Gastrocnemius medialis (tissue), 4 donors: ENCODE measurements around the gene SNORC. TPM values are rescaled to one million over a fixed set of nuclear protein-coding genes. Genes with fewer than 3 reads are reported as not detected.

ENCODE experiments used
- ATAC-seq, 2 donors: fragments of 150-250 bp; one replicate each; pipeline ENCODE4 v1.9.1; 2016
- DNase-seq, 2 donors: peaks; one replicate each; pipeline ENCODE4 v3.0.0-alpha.2; 2019
- H3K27ac ChIP-seq, 4 donors: fragments of 200-600 bp; sonication (generic); 1 replicate in 1 of 4; 2 replicates in 3 of 4; pipeline ENCODE4 v1.5.1; 2016 to 2018; ENCODE audit warnings: mild to moderate bottlenecking in 2 of 4, moderate library complexity in 1 of 4
- H3K27me3 ChIP-seq, 3 donors: fragments of 200-600 bp; sonication (generic) in 2 of 3; 1 replicate in 1 of 3; 2 replicates in 2 of 3; pipeline versions ENCODE4 v1.5.1 to v1.6.0; 2016 to 2019; ENCODE audit warnings: mild to moderate bottlenecking in 1 of 3, moderate library complexity in 1 of 3
- H3K36me3 ChIP-seq, 2 donors: fragments of 200-600 bp; sonication (generic) in 1 of 2; one replicate each; pipeline ENCODE4 v1.5.1; 2017 to 2018
- H3K4me1 ChIP-seq, 2 donors: fragments of 200-600 bp; sonication (generic) in 1 of 2; one replicate each; pipeline ENCODE4 v1.5.1; 2016 to 2017; ENCODE audit warnings: mild to moderate bottlenecking in 2 of 2
- H3K4me3 ChIP-seq, 4 donors: fragments of 200-600 bp; sonication (generic) in 3 of 4; 1 replicate in 1 of 4; 2 replicates in 3 of 4; pipeline ENCODE4 v1.5.1; 2016 to 2019; ENCODE audit warnings: mild to moderate bottlenecking in 2 of 4
- H3K9me3 ChIP-seq, 3 donors: fragments of 200-600 bp; sonication (generic) in 2 of 3; 1 replicate in 1 of 3; 2 replicates in 2 of 3; pipeline ENCODE4 v1.5.1; 2016 to 2019
- CTCF ChIP-seq, 5 experiments: fragments of 450-650 bp in 3 of 5; fragments of 200-600 bp in 2 of 5; sonication (generic) in 2 of 5; IDR thresholded peaks in 4 of 5; conservative IDR thresholded peaks in 1 of 5; 1 replicate in 4 of 5; 2 replicates in 1 of 5; pipeline ENCODE4 v1.5.1; 2016 to 2019; ENCODE audit warnings: antibody characterized with exemption in 5 of 5, mild to moderate bottlenecking in 3 of 5, moderate library complexity in 3 of 5
- POLR2A ChIP-seq, 2 donors: fragments of 450-650 bp; IDR thresholded peaks; one replicate each; pipeline ENCODE4 v1.6.1; 2017; ENCODE audit warnings: antibody characterized with exemption in 2 of 2, mild to moderate bottlenecking in 2 of 2, moderate library complexity in 2 of 2
- in situ Hi-C, 4 donors: fragments of 200-750 bp; cut with MboI; loops; one replicate each; pipeline versions ENCODE4 v1.15.0 to v1.8.0; 2017; ENCODE audit warnings: low sequenced_read_pairs in 4 of 4
- intact Hi-C: fragments of 100-400 bp; cut with DNase I; formaldehyde crosslinking; loops from one replicate; pipeline ENCODE4 v1.15.1; 2023; ENCODE audit warnings: low total_unique reads
- total RNA-seq, 4 donors: library from RNA; depleted of rRNA; stranded (reverse); fragments of >200 nt; gene quantifications; one replicate each; pipeline versions ENCODE4 v1.1.0 to v1.2.3, GENCODE V29; 2016

Gene SNORC
- total RNA-seq, 4 donors from 2014 or later: 0.12 to 4.1 (median 1.1) TPM

- in situ Hi-C loops: no loop called here
- intact Hi-C loops: no loop called here
- H3K36me3 ChIP-seq: no peaks in the 10 kb centered on the region
- ATAC-seq (no peak), DNase-seq (no peak)
- H3K4me1 ChIP-seq: peaks cover 3 to 12% of the 10 kb centered on the region in 2 donors
- no peak overlapping the region for H3K4me3 ChIP-seq
- H3K9me3 ChIP-seq: no peaks in the 10 kb centered on the region
- no peak for TF ChIP-seq CTCF (IDR thresholded peaks at IDR 0.05 in 4 of 5, conservative IDR thresholded peaks at IDR 0.05 in 1 of 5)
- no peaks in the 10 kb centered on the region for H3K27me3 ChIP-seq
- no peak overlapping the region for H3K27ac ChIP-seq
These were observed 19.9 kb downstream of the SNORC start for GRCh38 chr2:232889876-232890401.

- in situ Hi-C loops (no loop called here), intact Hi-C loops (no loop called here)
- Histone ChIP-seq H3K4me1 (peaks cover 3 to 12% of the 10 kb centered on the region in 2 donors), H3K36me3 (no peaks in the 10 kb centered on the region), H3K27me3 (no peaks in the 10 kb centered on the region), H3K9me3 (no peaks in the 10 kb centered on the region), H3K27ac (no peak overlapping the region), H3K4me3 (no peak overlapping the region)
- TF ChIP-seq CTCF (IDR thresholded peaks at IDR 0.05 in 4 of 5, conservative IDR thresholded peaks at IDR 0.05 in 1 of 5) (no peak), POLR2A (IDR thresholded peaks at IDR 0.05) (no peak)
- ATAC-seq: no peak
- no peak for DNase-seq
These were observed 20.5 kb downstream of the SNORC start for GRCh38 chr2:232890536-232890895.

GRCh38 chr2:232890896-232891601 is 21.0 kb downstream of the SNORC start:
- Histone ChIP-seq H3K36me3 (no peaks in the 10 kb centered on the region), H3K27ac (peak overlapping the region in 1 of 4 donors; percentile 57), H3K27me3 (no peaks in the 10 kb centered on the region), H3K4me3 (peak overlapping the region in 1 of 4 donors; percentile 17), H3K4me1 (peaks cover 3 to 12% of the 10 kb centered on the region in 2 donors), H3K9me3 (no peaks in the 10 kb centered on the region)
- TF ChIP-seq CTCF (IDR thresholded peaks at IDR 0.05 in 4 of 5, conservative IDR thresholded peaks at IDR 0.05 in 1 of 5): no peak
- no peak for TF ChIP-seq POLR2A (IDR thresholded peaks at IDR 0.05)
- in situ Hi-C loops (no loop called here), intact Hi-C loops (no loop called here)
- ATAC-seq (peak; percentile 58 to 84), DNase-seq (peak in 1 of 2 donors; percentile 69)

- no peaks in the 10 kb centered on the region for H3K9me3 ChIP-seq
- H3K27ac ChIP-seq: peak overlapping the region in 2 of 4 donors; percentile 5 to 57
- DNase-seq: no peak
- H3K4me1 ChIP-seq: peaks cover 3 to 12% of the 10 kb centered on the region in 2 donors
- in situ Hi-C loops: no loop called here
- H3K36me3 ChIP-seq: no peaks in the 10 kb centered on the region
- H3K4me3 ChIP-seq: no peak overlapping the region
- peak; percentile 36 to 50 for ATAC-seq
- no peaks in the 10 kb centered on the region for H3K27me3 ChIP-seq
- intact Hi-C loops: no loop called here
- no peak for TF ChIP-seq POLR2A (IDR thresholded peaks at IDR 0.05)
- no peak for TF ChIP-seq CTCF (IDR thresholded peaks at IDR 0.05 in 4 of 5, conservative IDR thresholded peaks at IDR 0.05 in 1 of 5)
These were observed 21.6 kb downstream of the SNORC start for GRCh38 chr2:232891621-232892071.
